Loucy (cell line): ENCODE measurements around the gene ZNF280A.
"Not testable (repeated sequence)": the region's sequence is repeated elsewhere in the genome, so short reads cannot be mapped to it uniquely, and the experiment has no call there.

Experiments
- EZH2phosphoT487 ChIP-seq: fragments of 200-600 bp; IDR thresholded peaks from 2 replicates; pipeline ENCODE4 v1.6.1; 2018; ENCODE audit warnings: antibody characterized with exemption, mild to moderate bottlenecking, moderate library complexity, borderline replicate concordance
- TF ChIP-seq, protein P1 (sequence below): fragments of 200-600 bp; sonication (generic); conservative IDR thresholded peaks from 2 replicates; pipeline ENCODE4 v1.5.1; 2014; ENCODE audit warnings: mild to moderate bottlenecking, antibody characterized with exemption, low read length

DNA sequence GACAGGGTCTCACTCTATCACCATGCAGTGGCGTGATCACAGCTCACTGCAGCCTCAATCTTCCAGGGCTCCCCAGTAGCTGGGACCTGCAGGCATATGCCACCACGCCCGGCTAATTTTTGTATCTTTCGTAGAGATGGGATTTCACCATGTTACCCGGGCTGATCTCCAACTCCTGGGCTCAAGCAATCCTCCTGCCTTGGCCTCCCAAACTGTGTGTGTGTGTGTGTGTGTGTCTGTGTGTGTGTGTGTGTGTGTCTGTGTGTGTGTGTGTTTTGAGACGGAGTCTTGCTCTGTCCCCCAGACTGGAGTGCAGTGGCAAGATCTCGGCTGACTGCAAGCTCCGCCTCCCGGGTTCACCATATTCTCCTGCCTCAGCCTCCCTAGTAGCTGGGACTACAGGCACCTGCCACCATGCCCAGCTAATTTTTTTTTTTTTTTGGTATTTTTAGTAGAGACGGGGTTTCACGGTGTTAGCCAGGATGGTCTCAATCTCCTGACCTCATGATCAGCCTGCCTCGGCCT is 12.5 kb upstream of the ZNF280A start:
- TF ChIP-seq, protein P1, sequence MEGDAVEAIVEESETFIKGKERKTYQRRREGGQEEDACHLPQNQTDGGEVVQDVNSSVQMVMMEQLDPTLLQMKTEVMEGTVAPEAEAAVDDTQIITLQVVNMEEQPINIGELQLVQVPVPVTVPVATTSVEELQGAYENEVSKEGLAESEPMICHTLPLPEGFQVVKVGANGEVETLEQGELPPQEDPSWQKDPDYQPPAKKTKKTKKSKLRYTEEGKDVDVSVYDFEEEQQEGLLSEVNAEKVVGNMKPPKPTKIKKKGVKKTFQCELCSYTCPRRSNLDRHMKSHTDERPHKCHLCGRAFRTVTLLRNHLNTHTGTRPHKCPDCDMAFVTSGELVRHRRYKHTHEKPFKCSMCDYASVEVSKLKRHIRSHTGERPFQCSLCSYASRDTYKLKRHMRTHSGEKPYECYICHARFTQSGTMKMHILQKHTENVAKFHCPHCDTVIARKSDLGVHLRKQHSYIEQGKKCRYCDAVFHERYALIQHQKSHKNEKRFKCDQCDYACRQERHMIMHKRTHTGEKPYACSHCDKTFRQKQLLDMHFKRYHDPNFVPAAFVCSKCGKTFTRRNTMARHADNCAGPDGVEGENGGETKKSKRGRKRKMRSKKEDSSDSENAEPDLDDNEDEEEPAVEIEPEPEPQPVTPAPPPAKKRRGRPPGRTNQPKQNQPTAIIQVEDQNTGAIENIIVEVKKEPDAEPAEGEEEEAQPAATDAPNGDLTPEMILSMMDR = not testable (repeated sequence)
- not testable (repeated sequence) for TF ChIP-seq EZH2phosphoT487
